Measurements from ENCODE around the gene SOCS3.
"Not testable (repeated sequence)": the region's sequence is repeated elsewhere in the genome, so short reads cannot be mapped to it uniquely, and the experiment has no call there.

The SOCS3 gene

GRCh38 chr17:78347453-78347852 lies 12.4 kb downstream of the SOCS3 start:
- no peak for DNase-seq

- peak; percentile 37 for DNase-seq
These were observed 13.1 kb downstream of the SOCS3 start for GRCh38 chr17:78346605-78347250.

- DNase-seq: no peak
These were observed 13.9 kb downstream of the SOCS3 start for GRCh38 chr17:78345791-78346494.

- no peak for DNase-seq
These were observed 14.7 kb downstream of the SOCS3 start for GRCh38 chr17:78345172-78345571.

GRCh38 chr17:78344666-78345065 lies 15.2 kb downstream of the SOCS3 start:
- DNase-seq: no peak

- DNase-seq: no peak
These were observed 16.2 kb downstream of the SOCS3 start for GRCh38 chr17:78343543-78344201.

- DNase-seq: peak; percentile 93
These were observed 16.7 kb downstream of the SOCS3 start for GRCh38 chr17:78343187-78343542.

GRCh38 chr17:78342449-78343186 lies 17.3 kb downstream of the SOCS3 start:
- DNase-seq: peak; percentile 91

- peak; percentile 85 for DNase-seq
These were observed 18.1 kb downstream of the SOCS3 start for GRCh38 chr17:78341559-78342448.

- DNase-seq: peak; percentile 48
These were observed 19.5 kb downstream of the SOCS3 start for GRCh38 chr17:78340183-78340955.

GRCh38 chr17:78338486-78339259 lies 21.2 kb downstream of the SOCS3 start:
- DNase-seq: no peak

GRCh38 chr17:78337244-78338109 lies 22.4 kb downstream of the SOCS3 start:
- peak; percentile 90 for DNase-seq

GRCh38 chr17:78335209-78335608 lies 24.7 kb downstream of the SOCS3 start:
- no peak for DNase-seq

GRCh38 chr17:78332991-78333390 lies 26.9 kb downstream of the SOCS3 start:
- no peak for DNase-seq

- DNase-seq: not testable (repeated sequence)
These were observed 28.5 kb downstream of the SOCS3 start for GRCh38 chr17:78331355-78331754.

GRCh38 chr17:78330570-78331224 lies 29.2 kb downstream of the SOCS3 start:
- DNase-seq: no peak

GRCh38 chr17:78329263-78330059 lies 30.4 kb downstream of the SOCS3 start:
- DNase-seq: peak; percentile 85

GRCh38 chr17:78327880-78328279 lies 32.0 kb downstream of the SOCS3 start:
- DNase-seq: no peak

Data from fibroblast of skin of right biceps (primary cell).